CD4-positive, alpha-beta T cell treated with Interleukin-4 for 4 hours (primary cell): Measurements from ENCODE around the gene KRT80.

Experiments
- DNase-seq: peaks from one replicate; pipeline ENCODE4 v3.0.0-alpha.2; 2020

KRT80 gene

GRCh38 chr12:52210186-52210924 is 18.5 kb upstream of the KRT80 start:
- no peak for DNase-seq

GRCh38 chr12:52209321-52209720 is 17.5 kb upstream of the KRT80 start:
- DNase-seq: no peak

GRCh38 chr12:52208424-52209165 is 16.8 kb upstream of the KRT80 start:
- DNase-seq: no peak

GRCh38 chr12:52207895-52208294 is 16.1 kb upstream of the KRT80 start:
- no peak for DNase-seq

- DNase-seq: no peak
Measured at GRCh38 chr12:52207106-52207505, 15.3 kb upstream of the KRT80 start.

- DNase-seq: no peak
Measured at GRCh38 chr12:52206304-52207040, 14.7 kb upstream of the KRT80 start.

GRCh38 chr12:52205612-52206303 is 13.9 kb upstream of the KRT80 start:
- no peak for DNase-seq

GRCh38 chr12:52204931-52205505 is 13.2 kb upstream of the KRT80 start:
- no peak for DNase-seq

- no peak for DNase-seq
Measured at GRCh38 chr12:52204095-52204930, 12.5 kb upstream of the KRT80 start.

GRCh38 chr12:52203079-52203921 is 11.5 kb upstream of the KRT80 start:
- peak; percentile 22 for DNase-seq

GRCh38 chr12:52202361-52203078 is 10.7 kb upstream of the KRT80 start:
- no peak for DNase-seq

GRCh38 chr12:52201451-52201839 is 9.6 kb upstream of the KRT80 start:
- no peak for DNase-seq

- no peak for DNase-seq
Measured at GRCh38 chr12:52200781-52201450, 9.1 kb upstream of the KRT80 start.

- no peak for DNase-seq
Measured at GRCh38 chr12:52200086-52200780, 8.4 kb upstream of the KRT80 start.

- no peak for DNase-seq
Measured at GRCh38 chr12:52199294-52199919, 7.6 kb upstream of the KRT80 start.

GRCh38 chr12:52198454-52199215 is 6.8 kb upstream of the KRT80 start:
- DNase-seq: no peak

GRCh38 chr12:52197371-52198231 is 5.8 kb upstream of the KRT80 start:
- DNase-seq: no peak
